Peyer's patch (tissue), 4 donors: ENCODE measurements around the gene C4orf50.

ENCODE experiments used
- CTCF ChIP-seq, 6 experiments: fragments of 450-650 bp in 4 of 6; fragments of 200-600 bp in 2 of 6; sonication (generic) in 1 of 6; IDR thresholded peaks; one replicate each; pipeline ENCODE4 v1.5.1; 2017 to 2019; ENCODE audit warnings: antibody characterized with exemption in 6 of 6, mild to moderate bottlenecking in 3 of 6, moderate library complexity in 1 of 6
- POLR2A ChIP-seq, 2 donors: fragments of 450-650 bp; IDR thresholded peaks; one replicate each; pipeline ENCODE4 v1.5.1; 2017; ENCODE audit warnings: antibody characterized with exemption in 2 of 2, mild to moderate bottlenecking in 2 of 2, moderate library complexity in 2 of 2

GRCh38 chr4:5906191-5906590 lies 112.0 kb downstream of the C4orf50 start:
- no peak for TF ChIP-seq CTCF (IDR thresholded peaks at IDR 0.05)
- TF ChIP-seq POLR2A (IDR thresholded peaks at IDR 0.05) = no peak
